HG02840 (cell line): ENCODE results near the gene RHEB.
"Not testable (repeated sequence)": the region's sequence is repeated elsewhere in the genome, so short reads cannot be mapped to it uniquely, and the experiment has no call there.

Experiments
- ATAC-seq: cut with Tn5 transposase; IDR thresholded peaks from one replicate; pipeline ENCODE4 v1.9.1; 2021; ENCODE audit warnings: mild to moderate bottlenecking, moderate library complexity, moderate number of reproducible peaks; ENCODE audit not compliant: unreplicated experiment, low FRiP score

Gene RHEB

DNA sequence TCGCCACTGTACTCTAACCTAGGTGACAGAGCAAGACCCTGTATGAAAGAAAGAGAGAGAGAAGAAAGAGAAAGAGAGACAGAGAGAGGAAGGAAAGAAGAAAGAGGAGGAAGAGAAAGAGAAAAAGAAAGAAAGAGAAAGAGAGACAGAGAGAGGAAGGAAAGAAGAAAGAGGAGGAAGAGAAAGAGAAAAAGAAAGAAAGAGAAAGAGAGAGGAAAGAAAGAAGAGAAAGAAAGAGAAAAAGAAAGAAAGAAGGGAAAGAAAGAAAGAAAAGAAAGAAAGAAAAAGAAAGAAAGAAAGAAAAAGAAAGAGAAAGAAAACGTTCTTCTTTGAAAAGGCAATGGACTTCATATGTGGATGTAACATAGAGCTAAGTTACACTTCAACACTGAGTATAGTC is 16.5 kb upstream of the RHEB start:
- not testable (repeated sequence) for ATAC-seq

DNA sequence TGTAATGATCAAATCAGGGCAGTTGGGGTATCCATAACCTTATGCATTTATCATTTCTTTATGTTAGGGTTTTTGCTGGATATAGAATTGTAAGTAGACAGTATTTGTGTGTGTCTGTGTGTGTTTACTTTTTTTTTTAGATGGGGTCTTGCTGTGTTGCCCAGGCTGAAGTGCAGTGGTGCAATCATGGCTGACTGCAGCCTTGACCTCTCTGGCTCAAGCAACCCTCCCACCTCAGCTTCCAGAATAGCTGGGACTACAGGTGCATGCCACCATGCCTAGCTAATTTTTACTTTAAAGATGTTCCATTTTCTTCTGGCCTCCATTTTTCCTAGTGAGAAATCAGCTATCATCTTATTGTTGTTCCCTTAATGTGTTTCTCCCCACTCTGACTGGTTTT is 10.1 kb upstream of the RHEB start:
- no peak for ATAC-seq

DNA sequence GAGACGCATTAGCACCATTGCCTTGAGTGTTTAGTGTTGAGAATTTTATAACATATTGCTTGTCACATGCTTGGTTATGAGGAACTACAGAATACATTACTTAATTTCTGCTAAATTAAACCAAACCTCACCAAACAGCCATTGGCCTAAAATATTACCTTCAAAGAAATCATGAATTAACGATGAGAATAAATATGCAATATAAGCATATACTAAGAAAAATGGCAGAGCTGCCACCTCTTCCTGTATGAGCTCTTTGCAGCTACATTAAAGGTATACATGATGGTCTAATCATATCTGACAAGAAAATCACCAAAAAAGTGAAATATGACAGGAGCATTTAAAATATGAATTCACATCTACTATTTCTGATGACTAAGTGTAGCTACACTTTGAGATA is 5.2 kb upstream of the RHEB start:
- ATAC-seq, result no peak

DNA sequence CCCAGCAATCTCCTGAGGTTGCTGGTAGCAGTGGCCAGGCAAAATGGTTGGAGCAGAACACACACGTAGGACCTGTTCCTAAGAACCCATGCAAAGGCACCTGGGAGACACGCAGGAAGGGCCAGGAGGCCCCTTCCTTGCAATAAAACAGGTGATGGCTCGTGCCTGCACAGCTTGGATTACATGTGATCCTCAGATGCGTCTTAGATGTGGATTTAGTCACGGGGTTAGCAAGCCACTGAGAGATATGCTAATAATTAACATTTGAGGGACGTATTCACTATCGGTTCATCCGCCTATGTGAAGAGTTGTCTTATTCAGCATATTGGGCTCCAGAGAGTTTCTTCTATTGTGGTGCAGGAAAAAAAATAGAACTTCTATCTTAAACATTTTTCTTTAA is 4.6 kb upstream of the RHEB start:
- no peak for ATAC-seq

DNA sequence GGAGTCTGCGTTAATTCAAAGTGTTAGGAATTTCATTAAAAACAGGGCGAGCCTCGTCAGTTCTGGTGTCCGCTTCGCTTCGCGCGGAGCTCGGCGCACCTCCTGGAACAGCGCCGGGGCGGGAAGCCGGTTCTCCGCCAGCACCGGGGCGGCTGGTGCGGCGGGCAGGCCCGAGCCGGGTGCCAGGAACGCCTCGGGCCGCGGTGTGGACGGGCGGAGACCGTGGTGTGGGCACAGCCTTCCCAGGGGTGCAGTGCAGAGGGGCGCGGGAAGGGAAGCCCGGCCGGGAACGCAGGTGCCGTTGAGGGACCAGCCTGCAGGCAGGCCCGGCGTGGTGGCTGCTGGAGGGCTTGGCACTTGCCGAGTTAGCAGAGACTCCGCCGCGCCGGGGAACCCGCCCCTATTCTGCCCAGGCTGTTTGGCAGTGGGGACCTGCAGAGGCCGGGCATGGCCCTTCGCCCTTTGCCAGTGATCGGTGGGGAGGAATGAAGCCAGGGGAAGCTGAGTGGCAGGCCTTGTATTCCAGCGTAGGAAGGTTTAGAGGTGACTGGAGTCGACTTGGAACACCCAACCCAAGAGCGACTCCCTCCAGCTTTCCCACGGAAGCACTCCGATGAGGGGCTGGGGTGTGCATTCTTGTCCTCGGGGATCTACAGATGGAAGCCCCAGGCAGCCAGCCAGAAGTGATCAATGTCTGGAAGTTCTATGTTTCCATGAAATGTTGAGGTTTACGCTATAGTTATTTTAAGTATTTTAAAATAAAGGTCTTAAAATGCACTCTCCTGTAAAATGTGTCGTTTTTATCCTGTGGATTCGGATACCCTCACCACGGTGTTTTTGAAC is 945 bp upstream of the RHEB start:
- no peak for ATAC-seq

DNA sequence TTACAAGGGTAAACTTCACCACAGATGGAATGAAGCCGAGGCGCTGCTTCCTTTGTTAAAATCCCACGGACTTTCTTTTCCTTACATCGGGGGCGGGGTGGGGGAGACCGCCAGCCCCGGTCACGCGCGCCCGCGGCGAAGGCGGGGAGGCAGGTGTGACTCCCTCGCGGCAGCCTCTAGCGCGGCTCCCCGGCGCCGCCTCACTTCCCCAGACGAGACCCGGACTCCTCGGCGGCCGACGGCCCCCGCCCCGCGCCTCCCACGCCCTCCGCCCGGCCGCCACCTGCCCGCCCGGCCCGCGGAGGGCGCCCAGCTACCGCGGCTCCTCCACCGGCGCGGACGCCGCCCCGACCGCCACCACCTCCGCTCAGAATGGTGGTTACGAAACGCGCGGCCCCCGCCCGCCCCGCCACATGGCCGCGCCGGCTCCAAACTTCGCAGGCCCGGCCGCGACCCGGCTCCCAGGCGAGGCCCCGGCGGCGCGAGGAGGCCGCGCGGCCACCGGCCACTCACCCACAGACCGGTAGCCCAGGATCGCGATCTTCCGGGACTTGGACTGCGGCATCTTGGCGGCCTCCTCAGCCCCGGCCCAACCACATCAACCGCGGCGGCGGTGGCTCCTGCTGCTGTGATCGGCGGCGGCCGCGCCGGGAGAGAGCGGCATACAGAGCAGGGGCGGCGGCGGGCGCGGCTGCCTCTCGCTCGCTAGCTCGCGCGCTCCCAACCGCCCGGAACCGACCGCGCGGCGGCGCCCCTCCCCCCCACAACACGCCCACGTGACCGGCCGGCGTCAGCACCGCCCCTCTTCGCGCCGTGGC is 539 bp downstream of the RHEB start:
- peak; percentile 56 for ATAC-seq

DNA sequence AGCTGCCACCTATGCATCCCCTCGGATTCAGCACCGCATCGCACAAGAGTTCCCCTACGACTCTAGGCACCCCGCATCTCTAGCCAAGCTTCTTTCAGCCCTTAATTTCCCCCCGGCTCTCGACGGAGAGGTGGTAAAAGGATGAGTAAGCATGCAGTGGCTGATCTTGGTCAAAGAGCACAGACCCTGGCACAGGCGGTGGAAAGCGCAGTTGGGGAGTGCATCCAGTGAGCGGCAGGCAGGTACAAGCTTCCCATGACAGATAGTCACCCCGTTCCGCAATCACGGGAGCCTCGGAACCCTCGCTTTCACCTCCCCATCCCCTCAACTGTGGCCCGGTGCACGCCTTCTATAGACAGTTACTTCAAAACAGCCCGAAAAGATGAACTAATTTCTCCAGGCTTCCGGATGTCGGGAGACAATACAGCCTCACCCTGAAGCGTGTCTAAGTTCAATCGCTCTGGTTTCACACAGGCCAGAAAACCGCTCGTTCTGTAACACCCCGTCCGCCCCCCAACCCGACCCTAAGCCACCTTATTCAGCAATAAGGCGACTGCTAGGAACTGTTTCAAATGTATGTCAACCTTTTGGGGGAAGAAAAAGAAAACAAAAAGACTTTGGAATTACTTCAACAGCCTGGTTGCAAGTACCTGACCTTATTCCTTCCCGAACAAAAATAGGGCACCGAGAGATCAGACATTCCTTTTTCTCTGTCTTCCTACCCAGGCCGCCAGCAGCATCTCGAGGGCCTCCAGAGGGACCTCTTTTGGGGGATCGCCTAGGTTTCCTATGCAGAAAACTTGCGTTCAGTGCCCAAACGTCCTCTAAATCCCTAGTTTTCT is 1.4 kb downstream of the RHEB start:
- no peak for ATAC-seq

DNA sequence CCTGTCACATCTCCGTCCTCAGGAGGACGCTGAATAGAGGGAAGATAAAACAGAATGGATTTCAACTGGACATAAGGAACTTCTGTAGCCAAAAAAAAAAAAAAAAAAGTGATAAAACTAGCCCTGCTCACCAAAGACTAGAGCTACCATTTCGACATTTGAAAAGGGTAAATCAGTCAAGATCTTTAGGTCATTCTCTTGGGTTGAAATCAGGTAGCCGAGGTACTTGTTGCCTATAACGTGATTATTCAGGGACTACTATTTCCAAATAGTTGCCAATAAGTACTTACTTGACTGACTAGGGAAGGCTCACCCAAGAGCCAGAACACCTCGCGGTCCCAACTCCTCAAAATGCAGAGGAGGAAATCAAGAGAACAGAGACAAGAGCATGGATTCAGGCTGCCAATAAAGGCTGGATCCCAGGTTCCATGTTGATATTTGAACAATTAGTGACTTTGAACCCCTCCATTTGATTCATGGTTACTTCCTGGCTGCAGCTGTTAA is 2.0 kb downstream of the RHEB start:
- no peak for ATAC-seq

DNA sequence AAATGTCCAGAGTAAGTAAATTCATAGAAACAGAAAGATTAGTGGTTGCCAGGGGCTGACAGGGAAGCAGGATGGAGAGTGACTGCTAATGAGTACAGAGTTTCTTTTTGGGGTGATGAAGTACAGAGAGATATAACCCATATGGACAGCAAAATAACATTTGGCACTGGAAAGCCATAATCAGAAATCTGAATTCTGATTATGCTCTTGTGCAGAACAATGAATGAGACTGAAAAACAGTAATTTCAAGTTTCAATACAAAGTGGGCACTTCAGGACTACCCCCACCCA is 4.5 kb downstream of the RHEB start:
- no peak for ATAC-seq

DNA sequence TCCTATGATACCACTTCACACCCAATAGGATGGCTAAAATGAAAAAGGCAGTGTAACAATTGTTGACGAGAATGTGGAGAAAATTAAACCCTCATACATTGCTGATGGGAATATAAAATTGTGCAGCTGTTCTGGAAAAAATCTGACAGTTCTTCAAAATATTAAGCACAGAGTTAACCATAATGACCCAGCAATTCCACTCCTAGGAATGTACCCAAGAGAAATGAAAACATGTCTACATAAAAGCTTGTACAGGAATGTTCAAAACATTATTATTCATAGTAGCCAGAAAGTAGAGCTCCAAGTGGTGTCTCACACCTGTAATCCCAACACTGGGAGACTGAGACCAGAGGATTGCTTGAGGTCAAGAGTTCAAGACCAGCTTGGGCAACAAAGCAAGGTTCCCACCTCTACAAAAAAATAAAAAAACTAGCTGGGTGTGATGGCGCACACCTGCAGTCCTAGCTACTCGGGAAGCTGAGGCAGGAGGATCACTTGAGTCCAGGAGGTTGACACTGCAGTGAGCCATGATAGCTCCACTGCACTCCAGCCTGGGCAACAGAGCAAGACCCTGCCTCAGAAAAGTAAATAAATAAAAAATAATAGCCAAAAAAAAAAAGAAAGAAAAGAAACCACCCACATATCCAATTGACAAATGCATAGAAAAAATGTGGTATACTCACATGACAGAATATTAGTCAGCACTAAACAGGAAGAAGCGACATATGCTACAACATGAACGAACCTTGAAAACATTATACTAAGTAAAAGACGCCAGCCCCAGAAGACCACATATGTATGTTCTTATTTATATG is 5.0 kb downstream of the RHEB start:
- ATAC-seq, result no peak

DNA sequence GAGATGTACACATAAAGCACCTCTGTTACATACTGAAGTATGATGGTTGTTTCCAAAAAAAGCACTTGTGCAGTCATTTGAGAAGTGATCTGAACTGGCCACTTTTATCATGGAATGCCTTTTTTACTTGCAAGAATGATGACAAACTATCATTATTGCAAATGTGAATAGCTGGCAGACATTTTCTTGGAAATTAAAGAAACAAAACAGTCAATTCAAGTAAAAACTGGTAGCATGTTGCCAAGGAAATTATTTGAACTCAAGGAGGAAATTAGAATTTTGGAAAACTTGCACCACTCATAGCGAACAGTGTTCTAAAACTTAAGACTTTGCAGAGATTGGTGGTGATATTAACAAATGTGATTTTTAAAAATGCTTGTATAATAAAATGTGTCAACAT is 6.6 kb downstream of the RHEB start:
- no peak for ATAC-seq

DNA sequence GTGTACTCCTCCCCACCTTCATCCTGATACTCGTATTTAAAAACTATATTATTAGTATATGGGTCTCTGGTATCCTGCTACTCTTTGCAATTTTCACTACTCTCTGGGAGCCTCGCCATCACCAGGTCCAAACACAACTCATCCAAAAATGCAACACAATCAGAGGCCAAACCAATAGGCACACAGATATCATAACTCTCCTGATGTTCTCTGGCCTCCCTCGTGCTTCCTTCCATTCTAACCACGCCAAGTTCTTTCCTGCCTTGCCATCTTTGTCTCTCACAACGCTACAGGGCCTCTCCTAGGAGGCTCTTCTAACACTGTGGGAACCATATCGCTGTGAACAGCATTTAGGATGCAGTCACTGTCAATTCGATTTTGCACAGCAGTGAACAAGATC is 7.3 kb downstream of the RHEB start:
- ATAC-seq, result no peak

DNA sequence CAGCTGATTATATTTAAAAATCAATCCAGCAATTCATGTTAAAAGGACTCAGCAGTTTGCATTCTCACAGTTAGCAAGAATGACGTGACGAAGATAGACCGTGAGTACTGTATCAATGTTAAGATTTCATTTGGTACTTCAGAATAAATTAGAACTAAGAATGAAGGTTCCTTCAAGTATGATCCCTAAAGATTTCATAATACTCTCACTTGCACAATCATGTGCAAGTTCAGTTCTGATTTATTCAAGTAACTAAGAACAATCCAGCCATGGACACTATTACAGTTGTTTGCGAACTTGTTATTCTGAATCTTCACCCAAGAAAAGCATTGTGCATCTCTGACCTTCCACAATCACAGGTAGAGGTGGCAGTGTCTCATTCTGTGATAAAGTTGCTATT is 7.7 kb downstream of the RHEB start:
- ATAC-seq, result no peak

DNA sequence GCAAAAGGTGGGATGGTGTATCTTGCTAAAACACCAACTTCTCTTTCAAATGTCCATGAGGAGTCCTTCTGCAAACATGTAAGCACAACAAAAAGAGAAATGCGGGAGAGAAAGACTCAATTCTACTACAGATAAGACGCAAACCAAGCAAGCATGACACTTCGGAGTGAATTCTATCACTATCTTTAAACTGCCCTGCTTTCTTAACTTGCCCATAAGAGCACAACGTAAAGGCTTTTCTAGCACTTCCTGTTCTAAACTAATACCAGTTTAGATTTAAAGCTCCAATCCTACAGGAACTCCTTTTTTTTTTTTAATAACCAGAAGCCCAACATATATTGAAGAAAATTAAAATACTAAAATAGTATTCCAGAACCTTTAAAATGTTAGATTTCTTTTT is 8.4 kb downstream of the RHEB start:
- ATAC-seq, result no peak

DNA sequence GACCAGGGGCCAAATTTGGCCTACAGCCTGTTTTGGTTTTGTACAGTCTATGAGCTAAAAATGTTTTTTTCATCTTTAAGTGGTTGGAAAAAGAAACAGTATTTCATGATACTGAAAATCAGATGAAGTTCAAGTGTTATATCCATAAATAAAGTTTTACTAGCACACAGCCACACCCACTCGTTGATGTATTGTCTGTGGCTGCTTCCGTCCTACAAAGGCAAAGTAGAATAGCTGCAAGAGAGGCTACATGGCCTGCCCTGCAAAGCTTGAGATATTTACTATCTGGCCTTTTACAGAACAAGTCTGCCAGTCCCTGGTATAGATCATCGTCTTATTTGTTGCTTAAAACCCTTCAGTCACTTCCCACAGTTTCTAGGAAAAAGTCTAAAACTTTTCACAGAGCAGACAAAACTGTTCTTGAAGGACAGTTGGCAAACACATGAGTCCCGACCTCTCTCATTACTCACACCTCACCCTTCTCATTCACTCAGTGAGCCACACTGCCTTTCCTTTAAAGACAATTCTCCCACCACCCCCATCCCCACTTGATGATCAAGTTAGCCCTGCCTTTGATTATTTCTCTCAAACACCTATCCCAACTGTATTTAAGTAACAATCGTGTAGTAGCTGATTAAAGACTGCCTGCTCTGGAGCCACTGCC is 9.9 kb downstream of the RHEB start:
- no peak for ATAC-seq

DNA sequence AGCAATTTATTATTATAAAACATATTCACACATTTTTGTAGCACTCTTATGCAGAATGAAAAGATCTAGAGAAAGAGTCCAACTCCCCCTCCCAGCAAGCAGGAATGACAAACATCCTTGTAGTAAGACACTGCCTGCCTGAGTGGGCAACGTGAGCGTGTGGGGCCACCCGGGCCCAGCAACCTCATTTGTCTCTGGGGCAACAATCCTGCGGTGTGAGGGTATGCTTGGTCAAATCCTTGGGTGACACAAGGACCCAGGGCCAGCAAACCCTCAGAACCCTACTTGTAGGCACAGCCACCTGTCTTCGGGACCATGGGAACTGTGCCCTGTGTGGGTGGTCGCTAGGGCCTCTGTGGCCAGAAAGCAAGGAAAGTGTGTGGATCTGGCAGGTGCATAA is 10.7 kb downstream of the RHEB start:
- ATAC-seq, result no peak

DNA sequence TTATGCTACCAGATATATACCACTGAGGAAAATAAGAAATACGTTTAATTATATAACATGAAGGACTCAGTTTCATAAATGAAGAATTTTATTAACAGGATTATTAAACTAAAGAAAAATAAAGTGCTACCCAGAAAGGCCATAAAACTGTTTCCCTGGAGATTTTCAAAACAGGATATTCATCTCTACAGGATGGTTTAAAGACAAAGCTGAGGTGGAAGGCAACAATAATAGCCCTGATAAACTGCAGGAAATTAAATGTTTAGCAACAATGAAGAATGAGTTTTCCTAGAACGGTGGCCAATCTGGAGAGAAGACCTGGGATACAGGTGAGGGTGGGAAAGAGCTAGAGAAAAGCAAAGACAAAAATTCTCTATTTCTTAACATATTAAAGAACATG is 11.9 kb downstream of the RHEB start:
- no peak for ATAC-seq

DNA sequence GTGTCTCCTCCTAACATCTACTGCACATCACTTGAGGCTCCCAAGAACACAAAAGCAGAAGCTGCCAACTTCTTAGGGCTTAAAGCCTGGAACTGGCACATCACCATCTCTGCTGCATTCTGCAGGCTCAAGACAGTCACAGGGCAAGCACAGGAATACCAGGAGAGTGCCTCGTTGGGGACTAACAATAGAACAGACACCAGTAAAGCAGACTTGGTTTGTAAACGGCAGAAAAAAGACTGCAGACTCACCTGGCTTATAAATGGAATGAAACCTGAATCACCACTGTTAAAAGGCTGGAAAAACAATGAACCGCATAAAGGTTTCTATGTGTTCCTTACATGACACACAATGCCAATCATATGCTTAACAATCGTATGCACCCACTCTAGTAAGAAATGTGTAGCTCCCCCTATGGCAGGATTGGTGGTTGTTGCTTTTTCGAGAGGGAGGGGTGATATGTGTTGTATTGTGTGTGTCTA is 12.8 kb downstream of the RHEB start:
- ATAC-seq, result no peak

DNA sequence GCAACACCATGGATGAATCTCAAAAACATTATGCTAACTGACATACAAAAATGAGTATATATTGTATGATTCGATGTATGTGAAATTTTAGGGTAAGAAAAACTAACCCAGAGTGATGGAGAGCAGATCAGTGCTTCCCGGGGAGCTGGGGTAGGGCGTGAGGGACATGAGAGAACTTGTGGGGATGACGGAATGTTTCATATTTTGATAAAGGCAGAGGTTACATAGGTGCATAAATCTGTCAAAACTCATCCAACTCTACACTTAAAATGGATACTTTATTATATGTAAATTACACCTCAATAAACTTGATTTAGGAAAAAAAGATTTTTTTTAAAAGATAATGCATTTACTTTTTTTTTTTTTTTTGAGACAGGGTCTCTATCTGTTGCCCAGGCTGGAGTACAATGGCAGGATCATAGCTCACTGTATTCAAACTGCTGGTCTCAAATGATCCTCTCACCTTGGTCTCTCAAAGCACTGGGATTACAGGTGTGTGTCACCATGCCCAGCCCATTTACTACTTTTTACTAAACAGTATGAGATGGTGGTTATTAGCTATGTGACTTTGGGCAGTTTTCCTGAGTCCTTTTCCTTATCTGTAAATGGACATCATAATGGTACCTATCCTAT is 13.7 kb downstream of the RHEB start:
- ATAC-seq, result no peak
